Suprapubic skin (tissue), 3 donors: Measurements from ENCODE around the gene USP7.

ENCODE experiments used
- POLR2A ChIP-seq, 2 donors: fragments of 450-650 bp; IDR thresholded peaks; one replicate each; pipeline ENCODE4 v1.6.1; 2017; ENCODE audit warnings: antibody characterized with exemption in 2 of 2, mild to moderate bottlenecking in 2 of 2, moderate library complexity in 2 of 2
- TF ChIP-seq, protein P1 (sequence below), 2 donors: fragments of 200-600 bp in 1 of 2; fragments of 450-650 bp in 1 of 2; sonication (generic) in 1 of 2; IDR thresholded peaks; one replicate each; pipeline ENCODE4 v1.5.1; 2016 to 2019; ENCODE audit warnings: antibody characterized with exemption in 2 of 2, mild to moderate bottlenecking in 1 of 2, moderate library complexity in 1 of 2

GRCh38 chr16:8874388-8874787, 89.3 kb downstream of the USP7 start:
- TF ChIP-seq POLR2A (IDR thresholded peaks at IDR 0.05): no peak
- TF ChIP-seq, protein P1, sequence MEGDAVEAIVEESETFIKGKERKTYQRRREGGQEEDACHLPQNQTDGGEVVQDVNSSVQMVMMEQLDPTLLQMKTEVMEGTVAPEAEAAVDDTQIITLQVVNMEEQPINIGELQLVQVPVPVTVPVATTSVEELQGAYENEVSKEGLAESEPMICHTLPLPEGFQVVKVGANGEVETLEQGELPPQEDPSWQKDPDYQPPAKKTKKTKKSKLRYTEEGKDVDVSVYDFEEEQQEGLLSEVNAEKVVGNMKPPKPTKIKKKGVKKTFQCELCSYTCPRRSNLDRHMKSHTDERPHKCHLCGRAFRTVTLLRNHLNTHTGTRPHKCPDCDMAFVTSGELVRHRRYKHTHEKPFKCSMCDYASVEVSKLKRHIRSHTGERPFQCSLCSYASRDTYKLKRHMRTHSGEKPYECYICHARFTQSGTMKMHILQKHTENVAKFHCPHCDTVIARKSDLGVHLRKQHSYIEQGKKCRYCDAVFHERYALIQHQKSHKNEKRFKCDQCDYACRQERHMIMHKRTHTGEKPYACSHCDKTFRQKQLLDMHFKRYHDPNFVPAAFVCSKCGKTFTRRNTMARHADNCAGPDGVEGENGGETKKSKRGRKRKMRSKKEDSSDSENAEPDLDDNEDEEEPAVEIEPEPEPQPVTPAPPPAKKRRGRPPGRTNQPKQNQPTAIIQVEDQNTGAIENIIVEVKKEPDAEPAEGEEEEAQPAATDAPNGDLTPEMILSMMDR (IDR thresholded peaks at IDR 0.05): no peak
